Astrocyte (in vitro differentiated cells and primary cell): ENCODE data around the gene CDCA5.

Experiments used
- EZH2 ChIP-seq: IDR thresholded peaks from 2 replicates; pipeline ENCODE4 v1.6.1; 2012; ENCODE audit warnings: mild to moderate bottlenecking, low read length, inconsistent platforms; ENCODE audit not compliant: insufficient read depth
- TF ChIP-seq, protein P1 (sequence below): IDR thresholded peaks from 2 replicates; pipeline ENCODE4 v1.5.1; 2011; ENCODE audit warnings: low read depth, mild to moderate bottlenecking, inconsistent platforms, low read length, moderate library complexity; ENCODE audit not compliant: insufficient read depth

DNA sequence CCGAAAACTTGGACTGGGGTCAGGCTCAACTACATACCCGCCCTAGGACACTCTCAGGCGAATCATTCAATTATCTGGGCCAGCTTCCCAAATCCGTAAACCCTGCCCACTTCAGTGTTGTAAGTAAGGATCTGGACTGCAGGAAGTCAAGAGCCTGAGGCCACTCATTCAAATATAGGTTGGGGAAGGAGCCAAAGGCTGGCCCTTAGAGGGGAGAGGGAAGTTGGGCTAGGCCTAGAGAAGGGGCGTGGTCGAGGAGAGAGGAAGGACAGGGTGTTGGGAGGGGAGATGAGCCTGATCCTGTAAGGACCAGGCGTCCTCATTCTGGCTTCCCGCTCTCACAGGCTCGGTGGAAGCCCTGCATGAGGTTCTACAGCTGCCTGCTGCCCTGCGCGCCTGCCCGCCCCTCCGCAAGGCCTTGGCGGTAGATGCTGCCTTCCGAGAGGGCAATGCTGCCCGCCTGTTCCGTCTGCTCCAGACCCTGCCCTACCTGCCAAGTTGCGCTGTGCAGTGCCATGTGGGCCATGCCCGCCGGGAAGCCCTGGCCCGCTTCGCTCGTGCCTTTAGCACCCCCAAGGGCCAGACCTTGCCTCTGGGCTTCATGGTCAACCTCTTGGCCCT, 39.8 kb downstream of the CDCA5 start:
- TF ChIP-seq EZH2 = no peak
- TF ChIP-seq, protein P1, sequence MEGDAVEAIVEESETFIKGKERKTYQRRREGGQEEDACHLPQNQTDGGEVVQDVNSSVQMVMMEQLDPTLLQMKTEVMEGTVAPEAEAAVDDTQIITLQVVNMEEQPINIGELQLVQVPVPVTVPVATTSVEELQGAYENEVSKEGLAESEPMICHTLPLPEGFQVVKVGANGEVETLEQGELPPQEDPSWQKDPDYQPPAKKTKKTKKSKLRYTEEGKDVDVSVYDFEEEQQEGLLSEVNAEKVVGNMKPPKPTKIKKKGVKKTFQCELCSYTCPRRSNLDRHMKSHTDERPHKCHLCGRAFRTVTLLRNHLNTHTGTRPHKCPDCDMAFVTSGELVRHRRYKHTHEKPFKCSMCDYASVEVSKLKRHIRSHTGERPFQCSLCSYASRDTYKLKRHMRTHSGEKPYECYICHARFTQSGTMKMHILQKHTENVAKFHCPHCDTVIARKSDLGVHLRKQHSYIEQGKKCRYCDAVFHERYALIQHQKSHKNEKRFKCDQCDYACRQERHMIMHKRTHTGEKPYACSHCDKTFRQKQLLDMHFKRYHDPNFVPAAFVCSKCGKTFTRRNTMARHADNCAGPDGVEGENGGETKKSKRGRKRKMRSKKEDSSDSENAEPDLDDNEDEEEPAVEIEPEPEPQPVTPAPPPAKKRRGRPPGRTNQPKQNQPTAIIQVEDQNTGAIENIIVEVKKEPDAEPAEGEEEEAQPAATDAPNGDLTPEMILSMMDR = no peak
